Lower leg skin (tissue), 4 donors: ENCODE results near the gene NME5. TPM values are rescaled to one million over a fixed set of nuclear protein-coding genes. Genes with fewer than 3 reads are reported as not detected.

Experiments used
- DNase-seq, 2 donors: peaks; one replicate each; pipeline ENCODE4 v3.0.0-alpha.2; 2019; ENCODE audit warnings: low spot score in 2 of 2
- H3K4me3 ChIP-seq: fragments of 200-600 bp; sonication (generic); 2 replicates; pipeline ENCODE4 v1.5.1; 2017; ENCODE audit warnings: mild to moderate bottlenecking, low read depth; ENCODE audit not compliant: poor library complexity, severe bottlenecking
- POLR2A ChIP-seq, 2 donors: fragments of 450-650 bp; IDR thresholded peaks; one replicate each; pipeline ENCODE4 v1.6.1; 2016 to 2017; ENCODE audit warnings: antibody characterized with exemption in 2 of 2, mild to moderate bottlenecking in 1 of 2, moderate library complexity in 1 of 2
- WGBS, 2 donors: methylation state at CpG; one replicate each; pipeline ENCODE4 v1.1.5; 2018; 5-methylcytosine and 5-hydroxymethylcytosine counted together
- intact Hi-C: fragments of 100-400 bp; cut with DNase I; formaldehyde crosslinking; loops from one replicate; pipeline ENCODE4 v1.15.0; 2023; ENCODE audit warnings: low total_unique reads
- total RNA-seq, 4 donors: library from RNA; depleted of rRNA; stranded (reverse); fragments of >200 nt; gene quantifications; one replicate each; pipeline ENCODE4 v1.1.0, GENCODE V29; 2016
- TF ChIP-seq, protein P1 (sequence below), 3 donors: fragments of 450-650 bp; IDR thresholded peaks; one replicate each; pipeline ENCODE4 v1.5.1; 2016; ENCODE audit warnings: antibody characterized with exemption in 3 of 3, mild to moderate bottlenecking in 3 of 3, moderate library complexity in 2 of 3

Gene NME5, protein sequence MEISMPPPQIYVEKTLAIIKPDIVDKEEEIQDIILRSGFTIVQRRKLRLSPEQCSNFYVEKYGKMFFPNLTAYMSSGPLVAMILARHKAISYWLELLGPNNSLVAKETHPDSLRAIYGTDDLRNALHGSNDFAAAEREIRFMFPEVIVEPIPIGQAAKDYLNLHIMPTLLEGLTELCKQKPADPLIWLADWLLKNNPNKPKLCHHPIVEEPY
- 1 to 10 TPM in 1 of 4 donors, under 1 TPM in 1, not detected in 2; 0.49 to 1.7 TPM for total RNA-seq

DNA sequence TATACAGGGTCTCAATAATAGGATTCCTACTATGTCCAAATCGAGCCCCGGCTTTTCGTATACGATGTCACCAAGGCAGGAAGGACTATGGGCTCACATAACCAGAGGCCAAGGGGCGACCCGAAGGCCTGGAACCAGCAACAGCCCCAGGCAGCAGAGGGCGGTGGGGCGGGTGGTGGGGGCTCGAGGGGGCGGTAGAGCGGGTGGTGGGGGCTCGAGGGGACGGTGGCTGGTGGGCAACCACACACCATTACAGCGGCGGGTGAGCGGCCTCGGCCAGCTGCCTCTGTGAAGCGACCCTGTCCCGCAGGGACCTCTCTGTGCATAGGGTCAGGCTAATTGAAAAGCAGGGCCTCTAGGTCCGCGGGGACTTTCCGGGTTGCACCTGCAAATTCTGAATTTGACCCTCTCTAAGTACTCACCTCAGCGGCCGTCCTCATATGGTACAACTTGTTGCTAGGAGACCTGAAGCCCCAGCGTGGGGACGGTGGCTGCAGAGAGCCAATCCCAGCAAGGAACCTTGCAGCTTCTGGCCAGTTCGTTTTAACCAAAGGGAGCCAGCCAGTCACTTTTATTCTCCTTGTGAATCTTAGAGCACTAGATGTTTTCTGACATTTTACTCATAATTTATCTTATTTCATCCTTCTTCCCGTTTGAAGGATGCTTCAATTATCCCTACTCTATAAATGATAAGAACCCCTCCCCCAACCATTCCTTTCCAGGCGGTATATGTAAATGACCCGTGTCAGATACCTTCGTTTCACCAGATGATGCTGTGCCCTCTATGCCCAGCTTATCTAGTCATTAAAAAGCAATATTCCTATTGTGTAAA lies at the start of gene NME5:
TSS of gene NME5 (minus strand) at position 480 of the 832 bp plus-strand sequence. CDS start 648 bp downstream, outside the sequence.
- 25 to 27% methylated on average over 16 to 31 of the region's 31 CpGs for WGBS, 2 donors
- DNase-seq = no peak
- TF ChIP-seq, protein P1, sequence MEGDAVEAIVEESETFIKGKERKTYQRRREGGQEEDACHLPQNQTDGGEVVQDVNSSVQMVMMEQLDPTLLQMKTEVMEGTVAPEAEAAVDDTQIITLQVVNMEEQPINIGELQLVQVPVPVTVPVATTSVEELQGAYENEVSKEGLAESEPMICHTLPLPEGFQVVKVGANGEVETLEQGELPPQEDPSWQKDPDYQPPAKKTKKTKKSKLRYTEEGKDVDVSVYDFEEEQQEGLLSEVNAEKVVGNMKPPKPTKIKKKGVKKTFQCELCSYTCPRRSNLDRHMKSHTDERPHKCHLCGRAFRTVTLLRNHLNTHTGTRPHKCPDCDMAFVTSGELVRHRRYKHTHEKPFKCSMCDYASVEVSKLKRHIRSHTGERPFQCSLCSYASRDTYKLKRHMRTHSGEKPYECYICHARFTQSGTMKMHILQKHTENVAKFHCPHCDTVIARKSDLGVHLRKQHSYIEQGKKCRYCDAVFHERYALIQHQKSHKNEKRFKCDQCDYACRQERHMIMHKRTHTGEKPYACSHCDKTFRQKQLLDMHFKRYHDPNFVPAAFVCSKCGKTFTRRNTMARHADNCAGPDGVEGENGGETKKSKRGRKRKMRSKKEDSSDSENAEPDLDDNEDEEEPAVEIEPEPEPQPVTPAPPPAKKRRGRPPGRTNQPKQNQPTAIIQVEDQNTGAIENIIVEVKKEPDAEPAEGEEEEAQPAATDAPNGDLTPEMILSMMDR (IDR thresholded peaks at IDR 0.05) = no peak
- no peak for TF ChIP-seq POLR2A (IDR thresholded peaks at IDR 0.05)
- intact Hi-C loops = no loop called here
- H3K4me3 ChIP-seq = no peak within 1 kb of the TSS

DNA sequence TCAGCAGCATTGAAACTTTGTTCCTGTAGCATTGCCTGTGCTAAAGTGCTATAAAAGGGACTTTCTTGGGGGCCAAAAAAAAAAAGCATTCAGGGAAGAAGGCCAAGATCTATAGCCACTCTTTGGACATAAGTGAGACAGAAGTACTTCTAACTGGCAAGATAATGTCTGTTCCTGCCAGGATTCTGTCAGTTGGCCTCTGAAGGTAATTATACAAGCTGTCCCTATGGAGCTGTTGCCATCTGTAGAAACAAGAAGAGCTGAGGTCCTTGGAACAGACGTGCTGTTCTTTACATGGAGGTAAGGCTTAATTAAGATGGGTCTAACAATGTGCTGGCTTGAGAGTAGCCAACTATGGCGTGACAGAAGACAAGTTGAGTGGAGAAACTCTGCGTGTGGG lies 49.4 kb upstream of the NME5 start:
- H3K4me3 ChIP-seq = no peak overlapping the region
- TF ChIP-seq, protein P1 (IDR thresholded peaks at IDR 0.05) = no peak
- TF ChIP-seq POLR2A (IDR thresholded peaks at IDR 0.05) = no peak
- 88% methylated on average over 3 of the region's 3 CpGs for WGBS, 2 donors
- intact Hi-C loops = no loop called here
- no peak for DNase-seq

DNA sequence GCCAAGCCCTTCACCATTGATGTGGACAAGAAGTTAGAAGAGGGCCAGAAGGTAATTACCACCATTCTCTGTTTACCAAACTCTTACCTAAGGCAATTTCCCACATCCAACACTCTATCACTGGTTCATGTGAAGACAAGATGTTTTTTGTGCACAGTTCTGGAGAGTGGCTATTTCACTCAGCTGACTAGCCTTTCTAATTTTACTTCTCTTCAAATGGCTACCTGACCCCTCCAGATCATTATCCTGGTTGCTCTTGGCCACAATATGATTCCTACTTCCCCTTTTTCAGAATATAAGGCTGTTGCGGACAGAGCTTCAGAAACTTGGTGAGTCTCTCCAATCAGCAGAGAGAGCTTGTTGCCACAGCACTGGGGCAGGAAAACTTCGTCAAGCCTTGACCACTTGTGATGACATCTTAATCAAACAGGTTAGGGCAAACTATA lies 46.8 kb upstream of the NME5 start:
- 83 to 89% methylated on average over 2 of the region's 2 CpGs for WGBS, 2 donors
- intact Hi-C loops = no loop called here

DNA sequence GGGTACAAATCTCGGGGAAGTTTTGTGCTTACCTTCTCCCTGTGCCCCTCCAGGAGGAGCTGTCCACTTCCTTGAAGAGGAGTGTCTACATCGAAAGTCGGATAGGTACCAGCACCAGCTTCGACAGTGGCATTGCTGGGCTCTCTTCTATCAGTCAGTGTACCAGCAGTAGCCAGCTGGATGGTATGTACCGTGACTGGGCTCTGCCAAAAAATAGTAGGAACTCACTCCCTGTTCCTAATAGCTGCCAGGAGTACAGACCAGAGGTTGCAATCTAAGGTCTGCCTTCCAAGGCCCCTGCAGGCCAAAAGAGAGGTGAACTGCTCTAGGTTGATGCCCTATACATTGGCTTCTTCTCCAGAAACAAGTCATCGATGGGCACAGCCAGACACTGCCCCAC lies 43.6 kb upstream of the NME5 start:
- H3K4me3 ChIP-seq = no peak overlapping the region
- TF ChIP-seq, protein P1 (IDR thresholded peaks at IDR 0.05) = no peak
- no peak for TF ChIP-seq POLR2A (IDR thresholded peaks at IDR 0.05)
- 86 to 91% methylated on average over 6 of the region's 6 CpGs for WGBS, 2 donors
- intact Hi-C loops = no loop called here
- DNase-seq = no peak

More for the DNA sequence above, 46.8 kb upstream of the NME5 start:
- TF ChIP-seq, protein P1 (IDR thresholded peaks at IDR 0.05) = no peak
- TF ChIP-seq POLR2A (IDR thresholded peaks at IDR 0.05) = no peak
- no peak for DNase-seq
- no peak overlapping the region for H3K4me3 ChIP-seq

DNA sequence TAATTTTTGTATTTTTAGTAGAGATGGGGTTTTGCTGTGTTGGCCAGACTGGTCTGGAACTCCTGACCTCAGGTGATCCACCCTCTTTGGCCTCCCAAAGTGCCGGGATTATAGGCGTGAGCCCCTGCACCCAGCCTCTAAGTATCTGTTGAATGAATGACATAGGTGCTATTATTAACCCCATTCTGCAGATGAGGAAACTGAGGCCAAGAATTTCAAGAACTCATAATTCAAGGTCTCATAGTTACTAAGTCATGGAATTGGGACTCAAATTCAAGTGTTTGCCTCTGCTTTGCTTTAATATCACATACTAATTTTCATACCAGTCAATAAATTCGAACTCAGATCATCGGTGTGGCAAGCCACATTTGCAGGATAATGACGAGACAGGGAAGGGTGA lies 41.6 kb upstream of the NME5 start:
- WGBS, 2 donors = 92 to 96% methylated on average over 5 of the region's 5 CpGs
- no peak overlapping the region for H3K4me3 ChIP-seq
- TF ChIP-seq, protein P1 (IDR thresholded peaks at IDR 0.05) = no peak
- no peak for TF ChIP-seq POLR2A (IDR thresholded peaks at IDR 0.05)
- DNase-seq = no peak
- intact Hi-C loops = no loop called here
